ENCODE results near the gene NUP210.

The NUP210 gene

DNA sequence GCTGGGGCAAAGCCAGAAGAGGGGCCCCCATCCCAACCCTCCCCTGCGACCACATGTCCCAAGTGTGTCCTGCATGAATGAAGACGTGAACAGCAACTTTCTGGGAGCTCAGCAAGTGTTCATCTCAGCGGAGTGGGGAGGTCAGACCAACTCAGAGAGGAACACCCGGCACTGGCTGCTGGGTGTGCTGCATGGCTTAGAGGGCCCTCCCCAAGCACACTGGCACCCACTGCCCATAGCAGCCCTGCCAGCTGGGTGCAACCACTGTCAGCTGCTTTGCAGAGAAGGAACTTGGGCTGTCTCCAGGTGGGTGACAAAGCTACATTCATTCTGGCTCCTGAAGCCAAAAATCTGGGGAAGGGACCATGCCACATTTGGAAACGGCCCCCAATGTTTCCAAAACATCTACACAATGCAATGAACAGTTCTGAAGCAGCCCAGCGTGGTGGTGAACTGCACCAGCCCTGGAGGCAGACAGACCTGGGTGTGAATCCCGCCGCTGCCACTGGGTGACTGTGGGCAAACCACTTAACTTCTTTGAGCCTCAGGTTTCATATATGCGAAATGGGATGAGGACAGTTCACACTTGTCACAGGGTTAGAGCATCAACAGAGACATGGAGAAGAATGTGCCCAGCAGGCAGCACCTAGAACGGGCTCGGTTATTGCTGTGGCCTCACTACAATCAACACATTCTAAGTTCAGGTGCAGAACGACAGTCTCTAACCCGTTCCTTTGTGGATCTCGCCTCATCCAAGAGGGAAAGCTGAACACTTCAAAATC, 145.4 kb downstream of the NUP210 start:
- no peak for DNase-seq (ENCODE audit: low spot score)

DNA sequence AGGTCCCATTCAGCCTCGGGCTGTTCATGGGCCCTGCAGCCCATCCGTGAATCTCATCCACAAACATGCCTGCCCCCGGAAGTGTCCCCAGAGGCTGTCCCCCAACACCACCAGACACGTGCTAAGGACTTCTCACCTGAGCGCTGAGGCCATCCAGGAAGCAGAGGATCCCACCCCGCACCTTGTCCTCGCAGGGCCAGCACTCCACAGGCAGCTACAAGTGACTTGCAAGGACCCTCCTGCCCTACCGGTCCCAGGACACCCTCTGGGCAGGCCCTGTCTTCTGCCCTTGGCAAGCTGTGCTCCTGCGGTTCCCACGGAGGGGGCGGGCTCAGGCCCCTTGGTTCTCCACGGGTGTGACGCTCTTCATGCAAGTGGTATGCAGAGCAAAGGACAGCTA, 146.0 kb downstream of the NUP210 start:
- no peak for DNase-seq (ENCODE audit: low spot score)

DNA sequence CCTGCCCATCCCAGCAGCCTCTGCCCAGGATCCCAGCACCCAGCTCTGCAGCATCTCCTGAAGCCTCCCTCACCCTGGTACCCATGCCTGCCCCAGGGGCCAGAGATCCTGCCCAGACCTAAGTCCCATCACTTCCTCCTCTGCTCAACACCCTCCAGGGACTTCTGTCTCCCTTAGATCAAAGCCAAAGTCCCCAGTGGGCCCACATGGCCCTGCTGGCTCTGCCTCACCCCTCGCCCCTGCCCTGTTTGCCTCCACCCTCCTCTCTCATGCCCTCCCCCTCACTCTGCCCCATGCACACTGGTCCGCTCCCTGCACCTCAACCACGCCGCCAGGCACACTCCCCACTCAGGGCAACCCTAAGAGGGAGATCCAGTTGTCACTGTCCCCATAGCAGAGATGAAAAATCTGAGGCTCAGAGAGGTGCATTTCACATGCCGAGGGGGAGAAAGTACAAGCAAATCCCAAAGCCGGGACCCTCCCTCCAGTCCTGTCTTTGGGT, 146.5 kb downstream of the NUP210 start:
- no peak for DNase-seq (ENCODE audit: low spot score)

DNA sequence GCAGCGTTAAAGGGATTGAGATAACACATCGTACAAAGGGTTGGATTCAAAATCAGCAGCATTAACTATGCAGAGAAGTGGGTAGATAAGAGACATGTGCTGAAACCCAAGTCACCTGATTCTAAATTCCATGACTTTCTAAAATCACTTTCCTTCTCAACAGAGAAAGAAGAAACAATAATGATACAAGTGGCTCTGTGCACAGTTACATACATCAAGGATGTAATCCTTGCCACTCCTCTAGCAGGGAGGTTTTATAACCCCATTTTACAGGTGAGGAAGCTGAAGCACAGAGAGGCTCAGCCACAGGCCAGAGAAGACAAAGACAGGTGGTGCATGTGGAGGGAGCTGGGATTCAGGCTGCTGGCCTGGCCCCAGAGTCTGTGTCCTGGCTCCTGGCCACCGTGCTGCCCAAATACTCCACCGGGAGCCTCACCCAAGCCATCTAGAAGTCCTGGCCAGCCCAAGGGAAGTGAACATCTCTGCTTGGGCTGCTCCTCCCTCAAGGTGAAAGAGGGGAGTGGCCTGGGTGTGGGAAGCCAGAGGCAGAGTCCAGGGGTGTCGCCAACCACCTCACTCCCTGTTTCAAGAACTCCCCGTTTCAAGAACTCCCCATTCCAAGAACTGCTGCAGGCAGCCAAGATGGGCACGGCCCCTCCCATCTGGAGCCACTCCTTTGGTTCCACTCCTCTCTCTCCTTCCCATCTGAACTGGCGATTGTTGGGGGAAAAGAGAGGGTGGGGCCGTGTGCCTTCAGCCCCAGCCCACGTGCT, 147.1 kb downstream of the NUP210 start:
- no peak for DNase-seq (ENCODE audit: low spot score)

DNA sequence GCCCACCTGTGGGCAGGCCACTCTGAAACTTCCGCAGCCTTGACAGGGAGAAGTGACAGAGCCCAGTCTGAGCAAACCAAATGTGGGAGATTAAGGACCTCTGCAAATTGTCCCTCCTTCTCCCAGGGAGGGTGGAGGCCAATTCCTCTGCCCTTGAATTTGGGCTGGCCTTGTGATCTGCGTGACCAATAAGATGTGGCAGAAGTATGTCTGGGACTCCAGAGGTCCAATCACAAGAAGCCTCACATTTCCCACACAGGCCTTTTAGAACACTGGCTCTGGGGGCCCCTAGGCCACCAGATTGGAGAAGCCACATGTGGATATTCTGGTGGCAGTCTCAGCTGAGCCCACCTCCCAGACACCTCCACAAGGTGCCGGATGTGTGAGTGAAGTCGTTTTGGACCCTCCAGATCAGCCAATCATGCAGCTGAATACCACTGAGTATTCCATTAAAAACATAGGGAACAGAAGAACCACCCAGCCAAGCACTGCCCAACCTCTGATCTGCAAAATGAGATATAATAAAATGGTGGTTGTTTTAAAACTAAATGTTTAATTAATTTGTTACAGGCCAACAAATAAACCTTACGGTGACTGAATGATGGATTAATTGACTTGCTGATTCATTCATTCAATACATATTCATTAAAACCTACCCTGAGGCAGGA, 150.3 kb downstream of the NUP210 start:
- DNase-seq (ENCODE audit: low spot score) = no peak

DNA sequence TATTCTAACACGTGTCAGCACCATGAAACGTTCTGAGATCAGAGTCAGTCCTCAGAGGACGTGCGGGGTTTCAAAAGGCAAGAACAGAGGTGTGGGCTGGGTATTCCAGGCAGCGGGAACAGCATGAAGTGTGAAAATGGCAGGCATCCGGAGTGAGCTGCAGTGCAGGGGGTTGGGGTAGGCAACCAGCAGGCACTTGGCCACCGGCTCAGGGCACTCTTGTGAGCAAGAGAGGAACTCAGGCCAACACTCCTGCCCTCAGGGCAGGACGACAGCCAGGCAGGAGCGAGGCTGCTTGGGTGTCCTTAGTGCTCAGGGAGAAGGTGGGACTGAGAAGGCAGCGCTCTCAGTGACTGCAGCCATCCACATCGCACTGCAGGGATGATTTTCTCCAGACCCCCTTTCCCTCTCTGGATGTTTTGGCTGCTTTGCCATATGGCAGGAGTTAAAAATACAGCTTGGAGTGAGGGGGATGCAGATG, 151.1 kb downstream of the NUP210 start:
- DNase-seq (ENCODE audit: low spot score) = no peak

DNA sequence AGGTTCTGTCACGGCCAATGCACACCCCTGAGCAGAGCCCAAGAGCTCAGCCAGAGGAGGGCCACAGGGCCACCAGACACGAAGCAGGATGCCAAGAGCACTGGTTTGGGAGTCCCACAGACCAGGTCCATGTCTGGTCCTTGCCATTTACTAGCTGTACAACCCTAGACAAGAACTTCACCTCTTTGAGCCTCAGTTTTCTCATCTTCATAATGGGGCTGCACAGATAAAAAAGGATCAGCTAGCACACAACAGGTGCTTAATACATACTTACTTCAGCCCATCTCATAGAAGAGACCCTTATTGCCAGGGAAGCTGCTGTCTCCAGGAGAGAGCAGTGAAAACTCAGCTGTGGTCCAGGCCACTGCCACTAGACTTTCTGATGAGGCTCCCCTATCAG, 152.0 kb downstream of the NUP210 start:
- no peak for DNase-seq (ENCODE audit: low spot score)

DNA sequence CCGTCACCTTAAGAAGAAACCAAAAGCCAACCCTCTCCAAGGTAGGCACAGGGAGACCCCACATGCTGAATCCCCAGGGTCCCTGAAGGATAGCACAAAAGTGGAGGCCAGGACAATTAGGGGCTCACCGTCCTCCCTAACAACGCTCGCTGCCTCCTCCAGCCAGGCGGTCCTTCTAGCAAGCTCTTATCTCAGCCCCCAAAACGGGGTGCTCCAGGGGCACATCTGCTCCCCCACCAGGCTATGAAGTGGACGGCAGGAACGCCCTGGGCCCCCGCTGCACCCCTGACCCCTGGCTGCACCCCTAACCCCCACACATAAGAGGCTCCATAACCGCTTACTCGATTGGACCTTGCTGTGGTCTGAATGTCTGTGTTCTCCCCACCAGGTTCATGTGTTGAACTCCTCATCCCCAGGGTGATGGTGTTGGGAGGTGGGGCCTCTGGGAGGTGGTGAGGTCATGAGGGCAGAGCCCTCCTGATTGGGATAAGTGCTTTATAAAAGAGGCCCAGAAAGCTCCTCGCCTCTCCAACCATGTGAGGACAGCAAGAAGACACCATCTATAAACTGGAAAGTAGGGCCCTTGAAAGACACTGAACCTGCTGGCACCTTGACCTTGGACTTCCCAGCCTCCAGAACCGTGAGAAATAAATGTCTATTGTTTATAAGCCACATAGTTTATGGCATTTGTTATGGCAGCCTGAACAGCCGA, 153.3 kb downstream of the NUP210 start:
- DNase-seq (ENCODE audit: low spot score) = no peak

All from iPS-NIHi11 (cell line).